SK-N-SH treated with all-trans-retinoic acid at 6 μM for 48 hours (cell line): ENCODE results near the gene NFIX.

Experiments used
- ARNTL ChIP-seq: fragments of 450-650 bp; formaldehyde crosslinking; IDR thresholded peaks from 2 replicates; pipeline ENCODE4 v1.5.0; 2020; ENCODE audit warnings: low read depth, mild to moderate bottlenecking, moderate library complexity, borderline replicate concordance
- CREB5 ChIP-seq: fragments of 250-450 bp; sonication (Bioruptor Pico); IDR thresholded peaks from 2 replicates; pipeline ENCODE4 v1.5.1; 2020; ENCODE audit warnings: low read depth, mild to moderate bottlenecking, moderate library complexity
- ISL1 ChIP-seq: fragments of 250-450 bp; sonication (Bioruptor Pico); IDR thresholded peaks from 2 replicates; pipeline ENCODE4 v2.1.2; 2022; ENCODE audit warnings: mild to moderate bottlenecking, moderate library complexity
- PATZ1 ChIP-seq: fragments of 250-450 bp; sonication (Bioruptor Pico); IDR thresholded peaks from 2 replicates; pipeline ENCODE4 v1.8.0; 2020; ENCODE audit warnings: mild to moderate bottlenecking, moderate library complexity, borderline replicate concordance
- RARB ChIP-seq: fragments of 250-450 bp; sonication (Bioruptor Pico); IDR thresholded peaks from 2 replicates; pipeline ENCODE4 v1.8.0; 2021; ENCODE audit warnings: mild to moderate bottlenecking, moderate library complexity

- TF ChIP-seq ISL1 (CRISPR knock-in tag) (no peak), CREB5 (CRISPR knock-in tag) (no peak), PATZ1 (no peak), RARB (no peak), ARNTL (CRISPR knock-in tag) (no peak)
Observed at GRCh38 chr19:12990853-12991252, 4.4 kb upstream of the NFIX start.
